Nephron progenitor cell (in vitro differentiated cells): ENCODE results near the gene MARCHF10.

ENCODE experiments used
- DNase-seq: peaks from one replicate; pipeline ENCODE4 v3.0.0; 2021
- H3K27ac Mint-ChIP-seq: 2 replicates; pipeline ENCODE4 v1.8.0; 2021; ENCODE audit warnings: mild to moderate bottlenecking, moderate library complexity, mixed read lengths
- H3K27me3 Mint-ChIP-seq: 2 replicates; pipeline ENCODE4 v1.8.0; 2021; ENCODE audit warnings: mild to moderate bottlenecking, low read depth, mixed read lengths; ENCODE audit not compliant: poor library complexity
- H3K36me3 Mint-ChIP-seq: 2 replicates; pipeline ENCODE4 v1.8.0; 2021; ENCODE audit warnings: low read depth, mixed read lengths
- H3K4me1 Mint-ChIP-seq: 2 replicates; pipeline ENCODE4 v1.8.0; 2021; ENCODE audit warnings: mixed read lengths
- H3K4me3 Mint-ChIP-seq: 2 replicates; pipeline ENCODE4 v1.8.0; 2021; ENCODE audit warnings: mild to moderate bottlenecking, moderate library complexity, mixed read lengths
- H3K9me3 Mint-ChIP-seq: 2 replicates; pipeline ENCODE4 v1.8.0; 2021; ENCODE audit warnings: mild to moderate bottlenecking, moderate library complexity, mixed read lengths
- TF ChIP-seq, protein P1 (sequence below): fragments of 200-600 bp; sonication (generic); IDR thresholded peaks from 2 replicates; pipeline ENCODE4 v1.5.0; 2021; ENCODE audit warnings: antibody characterized with exemption

MARCHF10 gene

DNA sequence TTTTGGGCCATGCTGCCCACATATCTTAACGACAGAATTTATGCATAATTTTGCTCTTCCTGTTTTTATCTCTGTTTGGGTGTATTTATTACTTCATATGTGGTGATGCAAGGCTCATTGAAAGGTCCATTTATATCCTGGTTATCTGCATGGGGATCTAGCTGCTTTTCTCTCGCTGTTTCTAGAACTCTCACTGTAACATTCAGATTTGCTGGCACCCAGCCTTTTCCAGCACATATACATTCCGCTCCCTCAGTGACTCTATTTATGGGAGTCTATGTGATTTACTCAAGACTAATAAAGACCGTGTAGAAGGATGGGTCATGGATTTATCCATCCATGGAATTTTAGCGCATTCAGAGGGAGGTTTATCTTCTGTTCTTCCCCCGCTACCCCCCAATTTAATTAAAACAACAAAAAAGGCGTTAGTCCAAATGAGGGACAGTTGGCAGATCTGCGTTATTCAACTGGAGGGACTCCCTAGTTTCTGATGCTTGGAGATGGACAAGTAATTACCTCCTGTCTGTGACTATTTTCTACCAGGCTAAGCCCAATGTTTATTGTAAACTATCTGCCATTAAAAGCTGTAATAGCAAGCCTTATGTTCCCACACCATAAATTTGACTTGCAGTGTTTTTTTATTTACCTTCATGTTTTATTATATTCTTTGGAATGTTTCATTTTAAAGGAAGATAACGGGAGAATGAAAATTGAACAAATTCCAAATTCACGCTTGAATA lies 19.8 kb upstream of the MARCHF10 start:
- TF ChIP-seq, protein P1, sequence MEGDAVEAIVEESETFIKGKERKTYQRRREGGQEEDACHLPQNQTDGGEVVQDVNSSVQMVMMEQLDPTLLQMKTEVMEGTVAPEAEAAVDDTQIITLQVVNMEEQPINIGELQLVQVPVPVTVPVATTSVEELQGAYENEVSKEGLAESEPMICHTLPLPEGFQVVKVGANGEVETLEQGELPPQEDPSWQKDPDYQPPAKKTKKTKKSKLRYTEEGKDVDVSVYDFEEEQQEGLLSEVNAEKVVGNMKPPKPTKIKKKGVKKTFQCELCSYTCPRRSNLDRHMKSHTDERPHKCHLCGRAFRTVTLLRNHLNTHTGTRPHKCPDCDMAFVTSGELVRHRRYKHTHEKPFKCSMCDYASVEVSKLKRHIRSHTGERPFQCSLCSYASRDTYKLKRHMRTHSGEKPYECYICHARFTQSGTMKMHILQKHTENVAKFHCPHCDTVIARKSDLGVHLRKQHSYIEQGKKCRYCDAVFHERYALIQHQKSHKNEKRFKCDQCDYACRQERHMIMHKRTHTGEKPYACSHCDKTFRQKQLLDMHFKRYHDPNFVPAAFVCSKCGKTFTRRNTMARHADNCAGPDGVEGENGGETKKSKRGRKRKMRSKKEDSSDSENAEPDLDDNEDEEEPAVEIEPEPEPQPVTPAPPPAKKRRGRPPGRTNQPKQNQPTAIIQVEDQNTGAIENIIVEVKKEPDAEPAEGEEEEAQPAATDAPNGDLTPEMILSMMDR: no peak
- Mint-ChIP-seq H3K27ac (no peak overlapping the region), H3K36me3 (no peaks in the 10 kb centered on the region), H3K27me3 (peaks cover 4% of the 10 kb centered on the region), H3K4me3 (no peak overlapping the region), H3K9me3 (no peaks in the 10 kb centered on the region), H3K4me1 (peaks cover 39% of the 10 kb centered on the region)
- DNase-seq: no peak

DNA sequence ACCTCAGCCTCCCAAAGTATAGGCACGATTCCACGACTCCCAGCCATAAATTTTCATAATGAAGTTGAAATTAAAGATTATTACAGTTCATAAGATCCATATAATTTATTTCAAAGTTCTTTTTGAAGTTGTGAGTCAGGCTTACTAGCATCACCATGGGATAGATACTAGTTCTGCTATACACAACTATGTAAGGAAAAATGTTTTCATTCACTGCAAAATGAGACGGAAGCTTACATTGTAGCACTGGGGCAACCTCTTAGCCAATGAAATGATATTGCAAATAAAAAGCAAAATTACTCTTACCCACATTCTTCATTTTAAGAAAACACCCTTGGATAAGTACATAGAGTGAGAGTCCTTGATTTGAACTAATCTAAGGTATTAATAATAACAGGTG lies 18.8 kb upstream of the MARCHF10 start:
- peaks cover 49% of the 10 kb centered on the region for H3K4me1 Mint-ChIP-seq
- TF ChIP-seq, protein P1: no peak
- H3K27ac Mint-ChIP-seq: no peak overlapping the region
- no peaks in the 10 kb centered on the region for H3K9me3 Mint-ChIP-seq
- no peaks in the 10 kb centered on the region for H3K36me3 Mint-ChIP-seq
- H3K27me3 Mint-ChIP-seq: peaks cover 4% of the 10 kb centered on the region
- DNase-seq: no peak
- no peak overlapping the region for H3K4me3 Mint-ChIP-seq

DNA sequence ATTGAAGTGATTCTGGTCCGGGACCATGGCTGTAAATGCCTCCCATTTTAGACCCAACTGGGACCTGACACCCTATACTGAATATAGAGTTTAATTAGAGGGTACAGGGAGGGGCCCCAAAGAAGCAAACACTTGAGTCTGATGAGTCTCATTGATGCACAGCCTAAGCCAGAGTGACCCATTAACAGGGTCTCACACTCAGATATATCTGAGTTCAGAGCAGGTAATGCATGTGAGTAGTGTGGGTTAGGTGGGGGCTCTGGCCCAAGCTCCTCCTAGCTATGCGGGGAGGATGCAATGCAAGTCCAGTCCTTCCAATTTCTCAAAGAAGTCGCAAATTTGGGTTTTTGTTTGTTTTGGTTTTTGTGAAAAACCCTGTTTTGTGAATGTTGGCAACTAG lies 17.1 kb upstream of the MARCHF10 start:
- Mint-ChIP-seq H3K4me1 (peaks cover 66% of the 10 kb centered on the region), H3K27ac (peak overlapping the region; percentile 90), H3K36me3 (no peaks in the 10 kb centered on the region), H3K4me3 (peak overlapping the region; percentile 58), H3K27me3 (no peaks in the 10 kb centered on the region), H3K9me3 (no peaks in the 10 kb centered on the region)
- TF ChIP-seq, protein P1: no peak
- no peak for DNase-seq

DNA sequence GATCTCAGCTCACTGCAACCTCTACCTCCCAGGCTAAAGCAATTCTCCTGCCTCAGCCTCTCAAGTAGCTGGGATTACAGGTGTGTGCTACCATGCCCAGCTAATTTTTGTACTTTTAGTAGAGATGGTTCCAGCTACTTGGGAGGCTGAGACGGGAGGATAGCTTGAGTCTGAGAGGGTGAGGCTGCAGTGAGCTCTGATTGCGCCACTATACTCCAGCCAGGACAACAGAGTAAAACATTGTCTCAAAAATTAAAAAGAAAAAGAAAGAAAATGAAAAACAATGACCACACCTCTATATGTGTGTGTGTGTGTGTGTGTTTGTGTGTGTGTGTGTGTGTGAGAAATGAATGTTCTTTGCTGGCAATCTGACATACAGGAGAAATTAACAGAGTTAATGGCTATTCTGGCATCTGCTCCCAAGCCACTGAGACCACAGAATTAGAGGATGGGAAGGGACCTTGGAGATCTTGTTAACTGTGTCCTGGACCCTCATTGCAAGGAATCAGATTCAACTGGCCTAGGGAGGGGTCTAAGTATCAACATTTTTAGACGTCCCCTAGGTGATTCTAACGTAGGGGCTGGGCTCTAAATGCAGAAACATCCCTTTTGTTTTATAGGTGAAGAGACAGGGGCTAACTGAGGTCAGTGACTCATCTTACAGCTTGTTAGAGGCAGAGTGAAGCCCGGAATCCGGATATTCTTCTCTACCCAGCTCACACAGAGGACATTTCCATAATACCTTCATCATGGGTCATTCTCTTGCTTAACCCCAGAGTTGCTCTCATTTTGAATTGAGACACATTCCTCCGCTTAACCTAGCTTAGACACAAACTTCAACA lies 16.4 kb upstream of the MARCHF10 start:
- Mint-ChIP-seq H3K27me3 (no peaks in the 10 kb centered on the region), H3K9me3 (no peaks in the 10 kb centered on the region), H3K4me3 (peak overlapping the region; percentile 58), H3K4me1 (peaks cover 73% of the 10 kb centered on the region), H3K27ac (peak overlapping the region; percentile 90), H3K36me3 (no peaks in the 10 kb centered on the region)
- TF ChIP-seq, protein P1: no peak
- no peak for DNase-seq

DNA sequence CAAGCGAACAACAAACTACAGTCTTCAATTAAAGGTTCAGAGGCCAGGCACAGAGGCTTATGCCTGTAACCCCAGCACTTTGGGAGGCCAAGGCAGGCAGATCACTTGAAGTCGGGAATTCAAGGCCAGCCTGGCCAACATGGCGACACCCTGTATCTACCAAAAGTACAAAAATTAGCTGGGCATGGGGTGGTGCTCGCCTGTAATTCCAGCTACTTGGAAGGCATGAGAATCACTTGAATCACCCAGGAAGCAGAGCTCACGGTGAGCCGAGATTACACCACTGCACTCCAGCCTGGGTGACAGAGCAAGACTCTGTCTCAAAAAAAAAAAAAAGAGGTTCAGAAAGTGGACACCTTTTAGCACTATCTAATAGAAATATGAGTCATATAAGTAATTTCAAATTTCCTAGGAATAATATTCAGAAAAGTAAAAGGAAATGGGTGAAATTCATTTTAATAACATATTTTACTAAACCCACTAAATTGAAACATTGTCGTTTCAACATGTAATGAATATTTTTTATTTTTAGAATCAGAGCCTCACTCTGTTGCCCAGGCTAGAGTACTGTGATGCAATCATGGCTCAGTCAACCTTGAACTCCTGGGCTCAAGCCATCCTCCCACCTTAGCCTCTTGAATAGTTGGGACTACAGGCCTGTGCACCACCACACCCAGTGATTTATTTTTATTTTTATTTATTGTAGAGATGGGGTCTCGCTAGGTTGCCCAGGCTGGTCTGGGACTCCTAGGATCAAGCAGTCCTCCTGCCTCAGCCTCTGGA lies 15.2 kb upstream of the MARCHF10 start:
- H3K4me1 Mint-ChIP-seq: peaks cover 79% of the 10 kb centered on the region
- H3K27me3 Mint-ChIP-seq: no peaks in the 10 kb centered on the region

More for the DNA sequence above, 15.2 kb upstream of the MARCHF10 start:
- no peak overlapping the region for H3K4me3 Mint-ChIP-seq
- TF ChIP-seq, protein P1: no peak
- H3K27ac Mint-ChIP-seq: no peak overlapping the region
- H3K36me3 Mint-ChIP-seq: no peaks in the 10 kb centered on the region
- no peak for DNase-seq
- H3K9me3 Mint-ChIP-seq: no peaks in the 10 kb centered on the region
